ENCODE measurements around the gene MAN2C1.

MAN2C1 gene

DNA sequence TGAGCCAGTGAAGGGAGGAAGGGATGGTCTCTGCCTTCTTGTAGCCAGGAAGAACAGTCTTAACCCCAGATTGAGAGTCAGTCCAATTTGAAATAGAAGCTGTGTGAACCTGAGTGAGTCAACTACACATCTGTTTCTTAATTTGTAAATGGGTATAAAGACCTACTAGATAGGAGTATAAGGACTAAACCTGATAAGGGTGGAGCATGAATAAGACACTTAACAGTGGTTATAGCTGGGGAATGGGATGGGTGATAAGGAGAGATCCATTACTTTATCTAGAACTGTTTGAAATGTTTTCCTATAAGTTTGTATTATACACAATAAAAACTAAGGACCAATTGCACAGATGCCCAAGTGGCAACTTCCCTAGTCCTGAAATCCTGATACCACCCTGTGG lies 1.4 kb downstream of the MAN2C1 start:
- Histone ChIP-seq H3K4me1 (peaks cover 4% of the 10 kb centered on the region), H3K79me2 (no peaks in the 10 kb centered on the region), H3K4me3 (ENCODE audit: low read depth, low read length) (no peak overlapping the region), H3K36me3 (ENCODE audit: control insufficient read depth, insufficient read depth, low read length) (no peaks in the 10 kb centered on the region), H3K27ac (no peak overlapping the region), H3K9me3 (ENCODE audit: control insufficient read depth, low read length) (no peaks in the 10 kb centered on the region), H3K9ac (no peak overlapping the region), H3K27me3 (ENCODE audit: control insufficient read depth, insufficient read depth, low read length) (no peaks in the 10 kb centered on the region), H3K4me2 (ENCODE audit: low read length) (no peak overlapping the region), H2AFZ (no peak overlapping the region)
- TF ChIP-seq CTCF (IDR thresholded peaks at IDR 0.05), result no peak

GRCh38 chr15:75366163-75366562 lies 2.2 kb downstream of the MAN2C1 start:
- Histone ChIP-seq H3K9me3 (ENCODE audit: control insufficient read depth, low read length) (no peaks in the 10 kb centered on the region), H3K4me3 (ENCODE audit: low read depth, low read length) (no peak overlapping the region), H3K9ac (no peak overlapping the region), H3K79me2 (no peaks in the 10 kb centered on the region), H3K27me3 (ENCODE audit: control insufficient read depth, insufficient read depth, low read length) (no peaks in the 10 kb centered on the region), H3K27ac (no peak overlapping the region), H2AFZ (no peak overlapping the region), H3K36me3 (ENCODE audit: control insufficient read depth, insufficient read depth, low read length) (no peaks in the 10 kb centered on the region), H3K4me2 (ENCODE audit: low read length) (no peak overlapping the region), H3K4me1 (peaks cover 4% of the 10 kb centered on the region)
- no peak for TF ChIP-seq CTCF (IDR thresholded peaks at IDR 0.05)

GRCh38 chr15:75364881-75365280 lies 3.5 kb downstream of the MAN2C1 start:
- no peak overlapping the region for H3K9ac ChIP-seq
- no peak overlapping the region for H3K4me3 ChIP-seq (ENCODE audit: low read depth, low read length)
- TF ChIP-seq CTCF (IDR thresholded peaks at IDR 0.05), result no peak
- H3K9me3 ChIP-seq (ENCODE audit: control insufficient read depth, low read length), result no peaks in the 10 kb centered on the region
- no peaks in the 10 kb centered on the region for H3K79me2 ChIP-seq
- no peaks in the 10 kb centered on the region for H3K36me3 ChIP-seq (ENCODE audit: control insufficient read depth, insufficient read depth, low read length)
- no peak overlapping the region for H3K4me2 ChIP-seq (ENCODE audit: low read length)
- no peaks in the 10 kb centered on the region for H3K27me3 ChIP-seq (ENCODE audit: control insufficient read depth, insufficient read depth, low read length)
- H3K27ac ChIP-seq, result no peak overlapping the region
- H2AFZ ChIP-seq, result no peak overlapping the region
- peaks cover 4% of the 10 kb centered on the region for H3K4me1 ChIP-seq

- H2AFZ ChIP-seq, result no peak overlapping the region
- H3K79me2 ChIP-seq, result no peaks in the 10 kb centered on the region
- TF ChIP-seq CTCF (IDR thresholded peaks at IDR 0.05), result no peak
- H3K4me3 ChIP-seq (ENCODE audit: low read depth, low read length), result no peak overlapping the region
- H3K4me2 ChIP-seq (ENCODE audit: low read length), result no peak overlapping the region
- no peak overlapping the region for H3K9ac ChIP-seq
- H3K36me3 ChIP-seq (ENCODE audit: control insufficient read depth, insufficient read depth, low read length), result no peaks in the 10 kb centered on the region
- H3K27ac ChIP-seq, result no peak overlapping the region
- H3K27me3 ChIP-seq (ENCODE audit: control insufficient read depth, insufficient read depth, low read length), result no peaks in the 10 kb centered on the region
- no peaks in the 10 kb centered on the region for H3K4me1 ChIP-seq
- no peaks in the 10 kb centered on the region for H3K9me3 ChIP-seq (ENCODE audit: control insufficient read depth, low read length)
Observed at GRCh38 chr15:75363786-75364185, 4.6 kb downstream of the MAN2C1 start.

DNA sequence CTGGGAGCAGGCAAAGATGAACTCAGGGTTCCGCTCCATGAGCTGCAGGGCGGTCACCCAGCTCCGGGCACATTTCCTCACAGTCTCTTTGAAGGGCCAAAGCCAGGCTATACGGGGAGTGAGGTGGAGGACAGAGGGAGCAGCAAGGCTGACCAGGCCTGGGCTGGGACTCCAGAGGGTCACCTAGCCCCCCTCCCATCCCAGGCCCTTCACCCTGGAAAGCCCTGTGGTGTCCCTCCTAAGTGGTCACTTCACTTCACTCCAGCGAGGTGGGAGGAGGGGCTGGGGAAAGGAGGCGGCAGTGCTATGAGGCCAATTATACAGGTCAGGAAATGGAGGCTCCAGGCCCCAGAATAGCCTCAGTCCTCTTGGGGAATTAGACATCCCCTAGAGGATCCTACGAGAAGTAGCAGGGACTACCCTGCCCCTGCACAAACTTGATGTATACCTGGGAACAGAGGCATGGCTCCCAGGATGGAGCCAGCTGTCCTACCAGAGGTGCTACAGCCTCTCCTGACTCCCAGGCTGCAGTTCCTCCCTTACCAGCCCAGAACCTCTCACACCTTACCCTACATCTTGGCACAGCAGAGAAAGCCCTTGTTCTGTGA lies 5.7 kb downstream of the MAN2C1 start:
- H2AFZ ChIP-seq, result no peak overlapping the region
- no peaks in the 10 kb centered on the region for H3K36me3 ChIP-seq (ENCODE audit: control insufficient read depth, insufficient read depth, low read length)
- no peak overlapping the region for H3K4me2 ChIP-seq (ENCODE audit: low read length)
- H3K9ac ChIP-seq, result no peak overlapping the region
- no peaks in the 10 kb centered on the region for H3K27me3 ChIP-seq (ENCODE audit: control insufficient read depth, insufficient read depth, low read length)
- H3K4me1 ChIP-seq, result no peaks in the 10 kb centered on the region
- TF ChIP-seq CTCF (IDR thresholded peaks at IDR 0.05), result no peak
- H3K27ac ChIP-seq, result no peak overlapping the region
- H3K79me2 ChIP-seq, result no peaks in the 10 kb centered on the region
- no peak overlapping the region for H3K4me3 ChIP-seq (ENCODE audit: low read depth, low read length)
- no peaks in the 10 kb centered on the region for H3K9me3 ChIP-seq (ENCODE audit: control insufficient read depth, low read length)

Measured in parathyroid adenoma (tissue), 2 donors.